Fibroblast of the aortic adventitia (primary cell): ENCODE results near the gene NET1. TPM values are rescaled to one million over a fixed set of nuclear protein-coding genes. Genes with fewer than 3 reads are reported as not detected.

Experiments
- DNase-seq: peaks from one replicate; pipeline ENCODE4 v3.0.0-alpha.2; 2010; ENCODE audit warnings: low read depth
- H3K4me3 ChIP-seq: 2 replicates; pipeline ENCODE4 v1.5.1; 2011; ENCODE audit warnings: low read depth, mild to moderate bottlenecking, control low read depth, low read length, moderate library complexity
- total RNA-seq: library from RNA; depleted of rRNA; stranded (reverse); fragments of >200 nt; gene quantifications from 2 replicates; pipeline ENCODE4 v1.2.3, GENCODE V29; 2012; ENCODE audit warnings: low replicate concordance
- TF ChIP-seq, protein P1 (sequence below): IDR thresholded peaks from 2 replicates; pipeline ENCODE4 v1.5.1; 2011; ENCODE audit warnings: mild to moderate bottlenecking, low read length, control low read depth, inconsistent platforms; ENCODE audit not compliant: insufficient read depth

Gene NET1
- total RNA-seq, 1 donor = 33.9 TPM

DNA sequence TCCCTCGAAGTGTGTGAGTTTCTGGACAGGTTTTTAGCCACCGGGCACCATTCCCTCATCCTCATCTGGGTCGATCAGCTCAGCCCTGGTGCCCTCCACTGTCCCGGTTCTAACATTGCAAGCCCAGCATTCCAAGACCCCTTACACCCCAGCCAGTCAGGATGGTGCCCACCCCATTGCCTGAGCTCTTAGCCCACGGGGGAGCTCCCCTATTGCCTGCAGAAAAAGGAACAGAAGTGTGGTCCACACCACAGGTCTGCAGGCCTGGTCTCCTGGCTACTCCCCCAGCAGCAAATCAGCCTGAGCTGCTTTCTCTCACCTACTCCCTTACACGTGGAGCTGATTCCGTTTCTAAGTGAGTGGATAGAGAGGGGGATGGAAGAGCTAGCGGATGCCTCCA lies 82.3 kb downstream of the NET1 start:
- TF ChIP-seq, protein P1, sequence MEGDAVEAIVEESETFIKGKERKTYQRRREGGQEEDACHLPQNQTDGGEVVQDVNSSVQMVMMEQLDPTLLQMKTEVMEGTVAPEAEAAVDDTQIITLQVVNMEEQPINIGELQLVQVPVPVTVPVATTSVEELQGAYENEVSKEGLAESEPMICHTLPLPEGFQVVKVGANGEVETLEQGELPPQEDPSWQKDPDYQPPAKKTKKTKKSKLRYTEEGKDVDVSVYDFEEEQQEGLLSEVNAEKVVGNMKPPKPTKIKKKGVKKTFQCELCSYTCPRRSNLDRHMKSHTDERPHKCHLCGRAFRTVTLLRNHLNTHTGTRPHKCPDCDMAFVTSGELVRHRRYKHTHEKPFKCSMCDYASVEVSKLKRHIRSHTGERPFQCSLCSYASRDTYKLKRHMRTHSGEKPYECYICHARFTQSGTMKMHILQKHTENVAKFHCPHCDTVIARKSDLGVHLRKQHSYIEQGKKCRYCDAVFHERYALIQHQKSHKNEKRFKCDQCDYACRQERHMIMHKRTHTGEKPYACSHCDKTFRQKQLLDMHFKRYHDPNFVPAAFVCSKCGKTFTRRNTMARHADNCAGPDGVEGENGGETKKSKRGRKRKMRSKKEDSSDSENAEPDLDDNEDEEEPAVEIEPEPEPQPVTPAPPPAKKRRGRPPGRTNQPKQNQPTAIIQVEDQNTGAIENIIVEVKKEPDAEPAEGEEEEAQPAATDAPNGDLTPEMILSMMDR = no peak
- H3K4me3 ChIP-seq = no peak overlapping the region
- no peak for DNase-seq

DNA sequence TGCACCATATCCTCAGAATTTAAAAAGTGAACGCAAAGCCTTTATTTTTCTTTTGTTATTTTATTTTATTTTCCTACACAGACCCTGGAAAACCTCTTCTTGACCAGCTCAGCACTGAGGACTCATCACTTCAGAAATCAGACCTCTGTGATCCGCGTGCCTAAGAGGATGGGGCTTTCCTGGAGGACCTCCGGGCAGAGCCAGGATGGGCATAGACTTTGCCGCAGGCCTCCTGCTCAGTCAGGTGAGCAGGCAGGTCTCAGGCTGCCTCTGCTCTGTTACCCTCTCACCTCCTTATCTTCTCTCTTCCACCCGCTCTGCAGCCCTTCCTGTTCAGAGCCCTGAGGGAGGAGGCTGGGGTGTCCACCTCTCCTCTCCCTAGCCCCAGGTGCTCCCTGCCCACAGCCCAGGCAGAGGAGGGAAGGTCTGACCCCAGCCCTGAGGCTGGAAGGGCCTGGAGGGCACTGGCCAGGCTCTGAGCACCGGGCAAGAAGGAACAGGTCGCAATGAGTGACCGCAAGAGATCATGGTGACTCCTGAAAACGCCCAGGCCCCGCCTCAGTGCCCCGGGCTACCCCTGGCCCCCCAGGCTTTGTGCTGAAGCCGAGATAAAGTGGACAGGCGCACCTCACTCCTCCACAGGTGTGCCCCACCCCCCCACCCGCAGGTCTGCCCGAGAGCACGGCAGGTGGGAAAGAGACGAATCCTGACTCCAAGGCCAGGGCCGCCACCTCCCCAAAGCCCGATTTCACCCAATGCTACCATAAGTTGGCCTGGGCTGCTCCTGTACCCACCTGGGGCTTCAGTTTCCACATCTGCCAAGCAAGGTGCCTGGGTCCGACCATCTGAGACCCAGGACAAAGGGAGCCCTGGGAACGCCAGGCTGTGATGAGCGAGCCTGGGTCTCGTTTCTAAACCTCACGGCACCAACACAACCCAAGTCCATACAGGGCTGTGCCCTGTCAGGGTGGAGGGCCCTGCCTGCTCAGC lies 84.2 kb downstream of the NET1 start:
- H3K4me3 ChIP-seq = no peak overlapping the region
- TF ChIP-seq, protein P1 = no peak
- no peak for DNase-seq

DNA sequence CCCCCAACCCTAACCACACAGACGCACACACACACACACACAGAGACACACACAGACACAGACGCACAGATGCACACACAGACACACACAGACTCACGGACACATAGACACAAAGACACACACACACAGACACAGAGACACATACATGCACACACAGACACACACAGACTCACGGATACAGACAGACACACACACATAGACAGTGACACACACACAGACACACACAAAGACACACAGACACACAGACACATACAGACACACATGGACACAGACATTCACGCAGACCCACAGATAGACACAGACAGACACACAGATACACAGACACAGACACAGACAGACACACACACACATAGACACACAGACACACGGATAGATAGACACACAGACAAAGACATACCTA lies 84.9 kb downstream of the NET1 start:
- no peak overlapping the region for H3K4me3 ChIP-seq
- TF ChIP-seq, protein P1 = no peak
- no peak for DNase-seq

DNA sequence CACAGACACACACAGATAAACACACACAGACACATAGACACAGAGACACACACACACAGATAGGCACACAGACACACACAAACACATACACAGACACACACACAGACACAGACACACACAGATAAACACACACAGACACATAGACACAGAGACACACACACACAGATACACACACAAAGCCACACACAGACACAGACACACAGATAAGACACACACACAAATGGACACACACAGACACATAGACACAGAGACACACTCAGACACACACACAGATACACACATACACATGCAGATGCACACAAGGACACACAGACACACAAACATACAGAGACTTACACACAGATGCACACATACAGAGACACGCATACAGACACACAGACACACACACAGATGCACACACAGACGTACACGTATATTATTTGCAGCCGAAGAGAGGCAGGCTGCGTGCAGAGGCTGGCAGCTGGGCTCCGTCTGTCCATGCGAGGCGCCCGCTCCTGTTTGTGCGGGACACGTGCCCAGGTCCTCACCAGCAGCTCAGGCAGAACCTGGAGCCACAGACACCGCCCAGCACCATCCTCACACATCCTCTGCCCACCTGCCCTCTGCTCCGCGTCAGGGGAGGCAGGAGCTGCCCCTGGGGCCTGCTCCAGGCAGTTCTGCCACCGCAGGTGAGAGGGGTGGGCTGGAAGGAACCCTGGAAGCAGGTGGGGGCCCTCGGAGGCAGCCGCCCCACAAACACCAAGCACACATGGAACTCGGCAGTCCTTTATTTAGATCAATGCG lies 85.8 kb downstream of the NET1 start:
- no peak overlapping the region for H3K4me3 ChIP-seq
- no peak for DNase-seq
- TF ChIP-seq, protein P1 = no peak

DNA sequence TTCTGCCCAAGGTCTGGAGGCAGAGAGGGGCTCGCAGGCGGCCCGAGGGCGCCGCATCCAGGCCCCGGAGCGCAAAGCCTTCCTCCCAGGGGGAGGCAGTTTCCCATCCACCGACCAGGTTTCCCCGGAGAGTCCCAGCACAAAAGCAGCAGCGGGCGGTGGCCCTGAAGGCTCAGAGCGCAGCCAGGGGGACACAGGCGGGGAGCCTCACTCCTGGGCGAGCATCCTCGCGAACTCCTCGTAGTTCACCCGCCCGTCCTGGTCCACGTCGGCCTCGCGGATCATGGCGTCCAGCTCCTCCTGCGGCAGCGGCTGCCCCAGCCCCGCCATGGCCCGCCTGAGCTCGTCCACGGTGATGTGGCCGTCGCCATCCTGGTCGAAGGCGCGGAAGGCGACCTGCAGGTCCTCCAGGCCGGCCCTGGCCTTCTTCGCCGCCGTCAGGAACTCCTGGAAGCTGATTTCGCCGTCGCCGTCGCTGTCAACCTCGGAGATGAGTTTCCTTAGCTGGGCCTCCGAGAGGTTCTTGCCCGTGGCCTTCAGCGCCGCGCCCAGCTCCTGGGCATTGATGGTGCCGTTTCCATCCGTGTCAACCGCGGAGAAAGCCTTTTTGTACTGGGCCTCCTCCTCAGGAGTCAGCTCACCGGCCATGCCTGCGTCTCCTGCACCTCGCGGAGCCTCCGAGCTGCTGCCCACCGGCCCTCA lies 86.6 kb downstream of the NET1 start:
- TF ChIP-seq, protein P1 = no peak
- no peak for DNase-seq
- no peak overlapping the region for H3K4me3 ChIP-seq

DNA sequence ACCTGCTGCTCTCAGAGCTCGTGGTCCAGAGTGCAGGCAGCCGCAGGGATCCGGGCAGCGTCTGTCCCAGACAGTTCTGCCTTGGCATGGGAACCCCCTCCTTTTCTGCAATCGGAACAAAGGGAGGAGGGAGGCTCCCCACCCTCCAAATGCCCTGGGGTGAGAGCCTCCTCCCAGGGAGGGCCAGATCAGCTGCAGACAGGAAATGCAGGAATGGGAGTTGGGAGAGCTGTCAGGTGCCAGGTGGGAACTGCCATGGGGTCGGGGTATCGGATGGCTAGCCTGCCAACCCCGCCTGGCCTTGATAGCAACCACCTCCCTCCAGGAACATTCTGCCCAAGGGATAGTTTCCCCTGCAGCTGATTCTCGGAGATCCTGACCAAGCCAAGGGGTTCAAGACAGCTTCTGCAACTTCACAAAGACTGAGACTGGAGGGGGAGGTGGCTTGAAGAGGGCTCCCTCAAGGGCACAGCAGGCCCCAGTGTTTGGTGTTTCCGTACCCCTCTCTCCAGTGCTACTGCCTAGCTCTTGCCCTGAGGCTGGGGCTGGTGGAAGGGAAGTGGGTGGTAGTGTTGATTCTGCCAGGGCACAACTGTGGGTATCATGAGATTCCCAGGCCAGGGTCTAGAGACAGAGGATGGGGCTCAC lies 87.3 kb downstream of the NET1 start, which contains the start of gene CALML5:
TSS of gene CALML5 (minus strand) at position 78 of the 648 bp plus-strand sequence. CDS start 132 bp downstream, outside the sequence.
- no peak within 1 kb of the TSS for H3K4me3 ChIP-seq
- DNase-seq = no peak
- TF ChIP-seq, protein P1 = no peak
